KMS-11 (cell line): Measurements from ENCODE around the gene HS2ST1.

Experiments used
- H2AFZ ChIP-seq: fragments of 200-600 bp; sonication (generic); 2 replicates; pipeline ENCODE4 v1.6.1; 2016; ENCODE audit warnings: antibody characterized with exemption, mixed run types, low read depth
- H3K27ac ChIP-seq: fragments of 200-600 bp; sonication (generic); 2 replicates; pipeline ENCODE4 v1.6.1; 2016; ENCODE audit warnings: mild to moderate bottlenecking, mixed run types
- H3K27me3 ChIP-seq: fragments of 200-600 bp; sonication (generic); 2 replicates; pipeline ENCODE4 v1.6.1; 2017; ENCODE audit warnings: mild to moderate bottlenecking, low read depth, mixed run types, moderate library complexity; ENCODE audit not compliant: insufficient read depth
- H3K36me3 ChIP-seq: fragments of 200-600 bp; sonication (generic); 2 replicates; pipeline ENCODE4 v1.6.1; 2017; ENCODE audit warnings: mild to moderate bottlenecking, mixed run types; ENCODE audit not compliant: insufficient read depth
- H3K4me1 ChIP-seq: fragments of 200-600 bp; sonication (generic); 2 replicates; pipeline ENCODE4 v1.6.1; 2016; ENCODE audit warnings: mild to moderate bottlenecking, low read depth, mixed run types; ENCODE audit not compliant: poor library complexity, severe bottlenecking
- H3K4me2 ChIP-seq: fragments of 200-600 bp; sonication (generic); 2 replicates; pipeline ENCODE4 v1.7.0; 2016; ENCODE audit warnings: mild to moderate bottlenecking, mixed run types
- H3K4me3 ChIP-seq: fragments of 200-600 bp; sonication (generic); IDR thresholded peaks from 2 replicates; pipeline ENCODE4 v1.6.1; 2017; ENCODE audit warnings: low read depth, low read length, mixed read lengths; ENCODE audit not compliant: insufficient read depth
- H3K79me2 ChIP-seq: fragments of 200-600 bp; sonication (generic); 2 replicates; pipeline ENCODE4 v1.6.1; 2016; ENCODE audit warnings: low read depth, mixed run types; ENCODE audit not compliant: insufficient read depth
- H3K9ac ChIP-seq: fragments of 200-600 bp; sonication (generic); 2 replicates; pipeline ENCODE4 v1.6.1; 2016; ENCODE audit warnings: mild to moderate bottlenecking, mixed run types
- H4K20me1 ChIP-seq: fragments of 200-600 bp; sonication (generic); 2 replicates; pipeline ENCODE4 v1.6.1; 2016; ENCODE audit warnings: mild to moderate bottlenecking, mixed run types; ENCODE audit not compliant: insufficient read depth
- TF ChIP-seq, protein P1 (sequence below): fragments of 200-600 bp; sonication (generic); conservative IDR thresholded peaks from 2 replicates; pipeline ENCODE4 v1.6.1; 2017; ENCODE audit warnings: low read depth, mild to moderate bottlenecking, antibody characterized with exemption, low read length, moderate library complexity, mixed read lengths

The HS2ST1 gene

GRCh38 chr1:87077959-87078639, 163.7 kb downstream of the HS2ST1 start:
- Histone ChIP-seq H3K4me1 (peaks cover 6% of the 10 kb centered on the region), H3K36me3 (no peaks in the 10 kb centered on the region), H2AFZ (no peak overlapping the region), H3K79me2 (no peaks in the 10 kb centered on the region), H3K4me3 (no peak overlapping the region), H3K4me2 (no peak overlapping the region), H3K27me3 (no peaks in the 10 kb centered on the region), H4K20me1 (no peaks in the 10 kb centered on the region), H3K27ac (no peak overlapping the region), H3K9ac (no peak overlapping the region)
- TF ChIP-seq, protein P1, sequence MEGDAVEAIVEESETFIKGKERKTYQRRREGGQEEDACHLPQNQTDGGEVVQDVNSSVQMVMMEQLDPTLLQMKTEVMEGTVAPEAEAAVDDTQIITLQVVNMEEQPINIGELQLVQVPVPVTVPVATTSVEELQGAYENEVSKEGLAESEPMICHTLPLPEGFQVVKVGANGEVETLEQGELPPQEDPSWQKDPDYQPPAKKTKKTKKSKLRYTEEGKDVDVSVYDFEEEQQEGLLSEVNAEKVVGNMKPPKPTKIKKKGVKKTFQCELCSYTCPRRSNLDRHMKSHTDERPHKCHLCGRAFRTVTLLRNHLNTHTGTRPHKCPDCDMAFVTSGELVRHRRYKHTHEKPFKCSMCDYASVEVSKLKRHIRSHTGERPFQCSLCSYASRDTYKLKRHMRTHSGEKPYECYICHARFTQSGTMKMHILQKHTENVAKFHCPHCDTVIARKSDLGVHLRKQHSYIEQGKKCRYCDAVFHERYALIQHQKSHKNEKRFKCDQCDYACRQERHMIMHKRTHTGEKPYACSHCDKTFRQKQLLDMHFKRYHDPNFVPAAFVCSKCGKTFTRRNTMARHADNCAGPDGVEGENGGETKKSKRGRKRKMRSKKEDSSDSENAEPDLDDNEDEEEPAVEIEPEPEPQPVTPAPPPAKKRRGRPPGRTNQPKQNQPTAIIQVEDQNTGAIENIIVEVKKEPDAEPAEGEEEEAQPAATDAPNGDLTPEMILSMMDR: no peak

DNA sequence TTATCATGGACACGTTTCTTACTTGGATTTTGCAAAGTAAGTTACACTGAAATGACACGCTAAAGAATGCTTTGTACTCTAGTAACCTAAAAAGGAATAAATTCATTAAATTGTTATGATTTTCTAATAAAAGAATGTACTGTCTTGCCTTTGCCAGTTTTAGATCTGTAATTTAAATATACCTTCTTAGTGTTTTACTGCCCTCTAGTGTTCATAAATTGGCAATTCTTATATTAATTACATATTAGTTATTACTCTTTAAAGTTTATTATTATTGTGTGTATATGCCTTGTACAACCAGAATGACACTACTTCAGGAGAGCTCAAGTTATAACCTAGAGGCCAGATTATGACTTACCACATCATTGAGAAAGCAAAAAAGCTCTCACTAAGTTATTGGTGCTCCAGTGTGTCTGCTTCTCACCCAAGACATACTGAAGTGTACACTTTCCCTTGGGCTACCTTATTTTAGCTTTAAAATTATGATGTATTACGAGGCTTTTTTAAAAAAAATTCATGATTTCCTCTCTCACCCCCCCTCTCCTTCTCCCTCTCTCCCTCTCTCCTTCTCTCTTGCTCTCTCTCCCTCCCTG, 169.9 kb downstream of the HS2ST1 start:
- H3K4me3 ChIP-seq: no peak overlapping the region

GRCh38 chr1:87086120-87086519, 171.7 kb downstream of the HS2ST1 start:
- Histone ChIP-seq H3K4me2 (peak overlapping the region; percentile 36; the same call in 1 of the 2 replicates), H3K4me3 (no peak overlapping the region)

More for the DNA sequence above, 169.9 kb downstream of the HS2ST1 start:
- H3K27me3 ChIP-seq: no peaks in the 10 kb centered on the region
- no peak overlapping the region for H3K9ac ChIP-seq
- TF ChIP-seq, protein P1: no peak; the same call in 1 of the 2 replicates
- no peak overlapping the region for H3K4me2 ChIP-seq
- H4K20me1 ChIP-seq: no peaks in the 10 kb centered on the region
- H3K4me1 ChIP-seq: peaks cover 44% of the 10 kb centered on the region
- H3K27ac ChIP-seq: no peak overlapping the region
- H3K79me2 ChIP-seq: no peaks in the 10 kb centered on the region
- H2AFZ ChIP-seq: no peak overlapping the region
- no peaks in the 10 kb centered on the region for H3K36me3 ChIP-seq

GRCh38 chr1:87089070-87089736, 174.8 kb downstream of the HS2ST1 start:
- Histone ChIP-seq H4K20me1 (no peaks in the 10 kb centered on the region), H3K27ac (peak overlapping the region; percentile 30; the same call in 1 of the 2 replicates), H3K4me2 (peak overlapping the region; percentile 78), H2AFZ (no peak overlapping the region), H3K36me3 (no peaks in the 10 kb centered on the region), H3K4me1 (peaks cover 58% of the 10 kb centered on the region), H3K9ac (no peak overlapping the region), H3K27me3 (no peaks in the 10 kb centered on the region), H3K4me3 (peak overlapping the region; percentile 37), H3K79me2 (no peaks in the 10 kb centered on the region)
- TF ChIP-seq, protein P1: no peak

More at GRCh38 chr1:87086120-87086519, 171.7 kb downstream of the HS2ST1 start:
- H4K20me1 ChIP-seq: no peaks in the 10 kb centered on the region
- peaks cover 62% of the 10 kb centered on the region for H3K4me1 ChIP-seq
- no peaks in the 10 kb centered on the region for H3K27me3 ChIP-seq
- no peaks in the 10 kb centered on the region for H3K36me3 ChIP-seq
- H3K9ac ChIP-seq: no peak overlapping the region
- no peak overlapping the region for H3K27ac ChIP-seq
- no peak overlapping the region for H2AFZ ChIP-seq
- TF ChIP-seq, protein P1: no peak
- H3K79me2 ChIP-seq: no peaks in the 10 kb centered on the region
